GM23338 (cell line): Measurements from ENCODE around the gene NDRG3.

Experiments used
- CREB1 ChIP-seq: fragments of 250-450 bp; sonication (Bioruptor Pico); IDR thresholded peaks from 2 replicates; pipeline ENCODE4 v1.5.0; 2020; ENCODE audit warnings: low read depth, mild to moderate bottlenecking, moderate library complexity
- EZH2 ChIP-seq: fragments of 200-600 bp; sonication (generic); IDR thresholded peaks from one replicate; pipeline ENCODE4 v1.8.0; 2017; ENCODE audit warnings: antibody characterized with exemption, mild to moderate bottlenecking, low read depth; ENCODE audit not compliant: unreplicated experiment
- EZH2phosphoT487 ChIP-seq: fragments of 200-600 bp; sonication (generic); IDR thresholded peaks from one replicate; pipeline ENCODE4 v1.8.1; 2018; ENCODE audit warnings: antibody characterized with exemption; ENCODE audit not compliant: unreplicated experiment
- POLR2AphosphoS5 ChIP-seq: IDR thresholded peaks from 2 replicates; pipeline ENCODE4 v1.6.1; 2016; ENCODE audit warnings: antibody characterized with exemption, low read depth
- STAT1 ChIP-seq: IDR thresholded peaks from one replicate; pipeline ENCODE4 v1.6.1; 2016; ENCODE audit warnings: antibody characterized with exemption; ENCODE audit not compliant: unreplicated experiment
- ZNF331 ChIP-seq: fragments of 250-450 bp; sonication (Bioruptor Pico); IDR thresholded peaks from 2 replicates; pipeline ENCODE4 v1.5.0; 2020; ENCODE audit warnings: low read depth, mild to moderate bottlenecking, moderate library complexity
- TF ChIP-seq, protein P1 (sequence below), 2 experiments: fragments of 200-600 bp in 1 of 2; sonication (generic) in 1 of 2; conservative IDR thresholded peaks; 2 replicates each; pipeline versions ENCODE4 v1.5.1 to v1.6.1; 2016 to 2017; ENCODE audit warnings: antibody characterized with exemption in 2 of 2, low read depth in 2 of 2, mild to moderate bottlenecking in 2 of 2, moderate library complexity in 1 of 2

DNA sequence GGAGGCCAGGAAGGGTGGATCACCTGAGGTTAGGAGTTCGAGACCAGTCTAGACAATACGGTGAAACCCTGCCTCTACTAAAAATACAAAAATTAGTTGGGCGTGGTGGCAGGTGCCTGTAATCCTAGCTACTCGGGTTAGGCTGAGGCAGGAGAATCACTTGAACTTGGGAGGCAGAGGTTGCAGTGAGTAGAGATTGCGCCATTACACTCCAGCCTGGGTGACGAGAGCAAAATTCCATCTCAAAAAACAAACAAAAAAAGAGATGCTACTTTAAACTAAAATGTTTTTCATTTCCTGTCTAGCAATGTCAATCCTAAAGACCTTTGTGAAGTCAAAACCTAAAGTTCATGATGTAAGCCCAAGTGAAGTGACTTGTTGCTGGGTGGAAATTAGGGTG, 14.8 kb upstream of the NDRG3 start:
- TF ChIP-seq, protein P1, sequence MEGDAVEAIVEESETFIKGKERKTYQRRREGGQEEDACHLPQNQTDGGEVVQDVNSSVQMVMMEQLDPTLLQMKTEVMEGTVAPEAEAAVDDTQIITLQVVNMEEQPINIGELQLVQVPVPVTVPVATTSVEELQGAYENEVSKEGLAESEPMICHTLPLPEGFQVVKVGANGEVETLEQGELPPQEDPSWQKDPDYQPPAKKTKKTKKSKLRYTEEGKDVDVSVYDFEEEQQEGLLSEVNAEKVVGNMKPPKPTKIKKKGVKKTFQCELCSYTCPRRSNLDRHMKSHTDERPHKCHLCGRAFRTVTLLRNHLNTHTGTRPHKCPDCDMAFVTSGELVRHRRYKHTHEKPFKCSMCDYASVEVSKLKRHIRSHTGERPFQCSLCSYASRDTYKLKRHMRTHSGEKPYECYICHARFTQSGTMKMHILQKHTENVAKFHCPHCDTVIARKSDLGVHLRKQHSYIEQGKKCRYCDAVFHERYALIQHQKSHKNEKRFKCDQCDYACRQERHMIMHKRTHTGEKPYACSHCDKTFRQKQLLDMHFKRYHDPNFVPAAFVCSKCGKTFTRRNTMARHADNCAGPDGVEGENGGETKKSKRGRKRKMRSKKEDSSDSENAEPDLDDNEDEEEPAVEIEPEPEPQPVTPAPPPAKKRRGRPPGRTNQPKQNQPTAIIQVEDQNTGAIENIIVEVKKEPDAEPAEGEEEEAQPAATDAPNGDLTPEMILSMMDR (conservative IDR thresholded peaks at IDR 0.05; ENCODE audit: low read depth in 2 of 2) = no peak
- TF ChIP-seq POLR2AphosphoS5 (no peak), ZNF331 (CRISPR knock-in tag) (no peak), CREB1 (CRISPR knock-in tag) (no peak), EZH2phosphoT487 (no peak), EZH2 (no peak), STAT1 (no peak)
